T-helper 1 cell (primary cell): Measurements from ENCODE around the gene METTL25.

ENCODE experiments used
- DNase-seq, 5 donors: peaks; one replicate each; pipeline ENCODE4 v3.0.0-alpha.2; 2012 to 2020

METTL25 gene

GRCh38 chr12:82473111-82473754 is 114.9 kb downstream of the METTL25 start:
- DNase-seq = no peak

GRCh38 chr12:82474181-82474797 is 116.0 kb downstream of the METTL25 start:
- no peak for DNase-seq

GRCh38 chr12:82474798-82475184 is 116.5 kb downstream of the METTL25 start:
- DNase-seq = no peak

- DNase-seq = no peak
These were observed 116.9 kb downstream of the METTL25 start for GRCh38 chr12:82475211-82475610.

GRCh38 chr12:82476511-82476910 is 118.2 kb downstream of the METTL25 start:
- DNase-seq = no peak

GRCh38 chr12:82479511-82479910 is 121.2 kb downstream of the METTL25 start:
- no peak for DNase-seq

- no peak for DNase-seq
These were observed 122.3 kb downstream of the METTL25 start for GRCh38 chr12:82480606-82481005.

- DNase-seq = no peak
These were observed 123.6 kb downstream of the METTL25 start for GRCh38 chr12:82481954-82482353.

- no peak for DNase-seq
These were observed 128.4 kb downstream of the METTL25 start for GRCh38 chr12:82486524-82487235.

GRCh38 chr12:82504409-82504808 is 146.1 kb downstream of the METTL25 start:
- DNase-seq = no peak

GRCh38 chr12:82505150-82505549 is 146.8 kb downstream of the METTL25 start:
- no peak for DNase-seq

- no peak for DNase-seq
These were observed 149.4 kb downstream of the METTL25 start for GRCh38 chr12:82507686-82508085.

GRCh38 chr12:82510386-82510785 is 152.1 kb downstream of the METTL25 start:
- no peak for DNase-seq

GRCh38 chr12:82514880-82515279 is 156.6 kb downstream of the METTL25 start:
- no peak for DNase-seq

- DNase-seq = no peak
These were observed 157.3 kb downstream of the METTL25 start for GRCh38 chr12:82515652-82516051.

- no peak for DNase-seq
These were observed 158.7 kb downstream of the METTL25 start for GRCh38 chr12:82517027-82517426.

- DNase-seq = no peak
These were observed 159.5 kb downstream of the METTL25 start for GRCh38 chr12:82517808-82518207.

- no peak for DNase-seq
These were observed 161.2 kb downstream of the METTL25 start for GRCh38 chr12:82519510-82519909.

- DNase-seq = no peak
These were observed 164.0 kb downstream of the METTL25 start for GRCh38 chr12:82522285-82522684.

GRCh38 chr12:82522762-82523161 is 164.4 kb downstream of the METTL25 start:
- DNase-seq = no peak

GRCh38 chr12:82523996-82524395 is 165.7 kb downstream of the METTL25 start:
- DNase-seq = no peak

GRCh38 chr12:82524641-82525040 is 166.3 kb downstream of the METTL25 start:
- DNase-seq = no peak

- no peak for DNase-seq
These were observed 167.3 kb downstream of the METTL25 start for GRCh38 chr12:82525616-82526015.

GRCh38 chr12:82527165-82527780 is 168.9 kb downstream of the METTL25 start:
- peak in 2 of 5 donors; percentile 5 to 24 for DNase-seq
